H1 (cell line): Measurements from ENCODE around the gene CASZ1. TPM values are rescaled to one million over a fixed set of nuclear protein-coding genes. Genes with fewer than 3 reads are reported as not detected.

Source experiments
- BACH1 ChIP-seq: IDR thresholded peaks from 2 replicates; pipeline ENCODE4 v1.6.1; 2012; ENCODE audit warnings: low read length, improper control_type of control experiment
- CREB1 ChIP-seq: IDR thresholded peaks from 2 replicates; pipeline ENCODE4 v1.6.1; 2012; ENCODE audit warnings: inconsistent platforms
- CTBP2 ChIP-seq: IDR thresholded peaks from 2 replicates; pipeline ENCODE4 v1.7.0; 2011; ENCODE audit warnings: borderline replicate concordance, mild to moderate bottlenecking, moderate library complexity, mixed read lengths, low read length; ENCODE audit not compliant: insufficient read depth, insufficient read length
- EZH2 ChIP-seq: fragments of 200-600 bp; sonication (generic); IDR thresholded peaks from 2 replicates; pipeline ENCODE4 v1.7.1; 2012; ENCODE audit warnings: low read depth, mild to moderate bottlenecking, moderate library complexity, low read length, inconsistent platforms; ENCODE audit not compliant: severe bottlenecking
- FOSL1 ChIP-seq: IDR thresholded peaks from 2 replicates; pipeline ENCODE4 v1.6.1; 2011; ENCODE audit warnings: mild to moderate bottlenecking, low read depth, low read length, moderate library complexity; ENCODE audit not compliant: insufficient read depth
- GABPA ChIP-seq: IDR thresholded peaks from 2 replicates; pipeline ENCODE4 v1.6.1; 2011; ENCODE audit warnings: mild to moderate bottlenecking, low read length, moderate library complexity, borderline replicate concordance; ENCODE audit not compliant: insufficient read depth
- HDAC6 ChIP-seq: IDR thresholded peaks from one replicate; pipeline ENCODE4 v1.7.1; 2012; ENCODE audit warnings: low read depth, mild to moderate bottlenecking, inconsistent platforms, low read length, moderate library complexity
- JUND ChIP-seq: IDR thresholded peaks from 2 replicates; pipeline ENCODE4 v1.6.1; 2011; ENCODE audit warnings: mild to moderate bottlenecking, improper control_type of control experiment, low read length
- KDM4A ChIP-seq: IDR thresholded peaks from one replicate; pipeline ENCODE4 v1.7.1; 2012; ENCODE audit warnings: low read depth, mild to moderate bottlenecking, moderate library complexity, low read length, inconsistent platforms; ENCODE audit not compliant: severe bottlenecking
- MAFK ChIP-seq: IDR thresholded peaks from 2 replicates; pipeline ENCODE4 v1.6.1; 2012; ENCODE audit warnings: low read depth, mild to moderate bottlenecking, improper control_type of control experiment, low read length
- NANOG ChIP-seq: IDR thresholded peaks from 2 replicates; pipeline ENCODE4 v1.6.1; 2011; ENCODE audit warnings: low read length, low read depth, mild to moderate bottlenecking, inconsistent platforms; ENCODE audit not compliant: insufficient read depth, poor library complexity, severe bottlenecking
- NRF1 ChIP-seq: IDR thresholded peaks from 2 replicates; pipeline ENCODE4 v1.6.1; 2011; ENCODE audit warnings: mild to moderate bottlenecking, low read depth, low read length, improper control_type of control experiment
- PHF8 ChIP-seq: fragments of 200-600 bp; sonication (generic); conservative IDR thresholded peaks from 2 replicates; pipeline ENCODE4 v1.7.1; 2012; ENCODE audit warnings: low read depth, mild to moderate bottlenecking, inconsistent platforms, low read length, moderate library complexity
- RAD21 ChIP-seq, 2 experiments: IDR thresholded peaks in 1 of 2; conservative IDR thresholded peaks in 1 of 2; 2 replicates each; pipeline ENCODE4 v1.6.1; 2011; ENCODE audit warnings: low read depth in 2 of 2, low read length in 2 of 2, improper control_type of control experiment in 1 of 2, inconsistent platforms in 1 of 2, mild to moderate bottlenecking in 1 of 2, moderate library complexity in 1 of 2
- RFX5 ChIP-seq: IDR thresholded peaks from 2 replicates; pipeline ENCODE4 v1.6.1; 2011; ENCODE audit warnings: low read depth, low read length, improper control_type of control experiment, borderline replicate concordance
- RNF2 ChIP-seq: fragments of 200-900, 300-1000 bp; sonication (generic); IDR thresholded peaks from 2 replicates; pipeline ENCODE4 v1.7.1; 2016; ENCODE audit warnings: borderline replicate concordance, low read depth, mild to moderate bottlenecking, antibody characterized with exemption, low read length; ENCODE audit not compliant: poor library complexity, severe bottlenecking; ENCODE audit errors: missing control alignments
- SRF ChIP-seq: IDR thresholded peaks from 2 replicates; pipeline ENCODE4 v1.6.1; 2011; ENCODE audit warnings: mild to moderate bottlenecking, low read depth, low read length, moderate library complexity
- TAF7 ChIP-seq: optimal IDR thresholded peaks from 2 replicates; pipeline ENCODE3; 2011; ENCODE audit warnings: low read depth, mild to moderate bottlenecking, inconsistent platforms, low read length, moderate library complexity, borderline replicate concordance
- TBP ChIP-seq: IDR thresholded peaks from 2 replicates; pipeline ENCODE4 v1.6.1; 2011; ENCODE audit warnings: low read depth, low read length, improper control_type of control experiment
- TEAD4 ChIP-seq: IDR thresholded peaks from 2 replicates; pipeline ENCODE4 v1.6.1; 2012; ENCODE audit warnings: low read depth, low read length, inconsistent platforms, mixed read lengths
- polyA plus RNA-seq, 7 experiments: library from polyadenylated mRNA; depleted of rRNA in 3 of 7; stranded (reverse) in 5 of 7; unstranded in 2 of 7; fragments of >200 nt in 5 of 7; fragments of 200-250 nt in 2 of 7; gene quantifications; 1 replicate in 5 of 7; 2 replicates in 1 of 7; 4 replicates in 1 of 7; pipeline versions ENCODE4 v1.2.1 to v1.2.3, GENCODE V29; 2011 to 2013; ENCODE audit warnings: missing spikeins in 2 of 7, mixed read lengths in 2 of 7
- total RNA-seq: library from RNA; stranded (reverse); fragmentation: NEBNext Ultra II Directional; extraction: Animal tissue kit (Norgen Biotek cat#: 25700); gene quantifications from 2 replicates; pipeline ENCODE4 v1.2.1, GENCODE V29; 2021
- TF ChIP-seq, protein P1 (sequence below): IDR thresholded peaks from 2 replicates; pipeline ENCODE4 v1.6.1; 2011; ENCODE audit warnings: low read length, improper control_type of control experiment
- TF ChIP-seq, protein P2 (sequence below): IDR thresholded peaks from 2 replicates; pipeline ENCODE4 v1.6.1; 2011; ENCODE audit warnings: low read depth, mild to moderate bottlenecking, low read length; ENCODE audit not compliant: insufficient read depth

CASZ1 gene
- total and polyA plus RNA-seq, 2 of the 8 experiments (the other 6 are each of a cell fraction or from before 2014, with no cell fraction given), result 4.4 to 7.7 TPM

GRCh38 chr1:10835822-10836421 is 39.5 kb upstream of the CASZ1 start (continued):
- TF ChIP-seq, protein P1, sequence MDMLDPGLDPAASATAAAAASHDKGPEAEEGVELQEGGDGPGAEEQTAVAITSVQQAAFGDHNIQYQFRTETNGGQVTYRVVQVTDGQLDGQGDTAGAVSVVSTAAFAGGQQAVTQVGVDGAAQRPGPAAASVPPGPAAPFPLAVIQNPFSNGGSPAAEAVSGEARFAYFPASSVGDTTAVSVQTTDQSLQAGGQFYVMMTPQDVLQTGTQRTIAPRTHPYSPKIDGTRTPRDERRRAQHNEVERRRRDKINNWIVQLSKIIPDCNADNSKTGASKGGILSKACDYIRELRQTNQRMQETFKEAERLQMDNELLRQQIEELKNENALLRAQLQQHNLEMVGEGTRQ, result no peak
- peak; percentile 58; the same call in 1 of the 2 replicates for TF ChIP-seq TBP
- TF ChIP-seq RFX5, result no peak
- 0 out of 2 replicates have a peak, but pooled peaks have one; percentile 16 for TF ChIP-seq JUND
- no peak for TF ChIP-seq PHF8
- no peak for TF ChIP-seq NRF1
- TF ChIP-seq MAFK, result no peak
- TF ChIP-seq, protein P2, sequence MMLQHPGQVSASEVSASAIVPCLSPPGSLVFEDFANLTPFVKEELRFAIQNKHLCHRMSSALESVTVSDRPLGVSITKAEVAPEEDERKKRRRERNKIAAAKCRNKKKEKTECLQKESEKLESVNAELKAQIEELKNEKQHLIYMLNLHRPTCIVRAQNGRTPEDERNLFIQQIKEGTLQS, result no peak
- no peak for TF ChIP-seq TAF7
- TF ChIP-seq RNF2, result no peak
- TF ChIP-seq CREB1, result peak; percentile 6; the same call in 1 of the 2 replicates
- peak; percentile 62 to 66 for TF ChIP-seq RAD21 (IDR thresholded peaks at IDR 0.05 in 1 of 2, conservative IDR thresholded peaks at IDR 0.05 in 1 of 2; ENCODE audit: low read depth in 2 of 2, low read length in 2 of 2)
- no peak for TF ChIP-seq EZH2
- TF ChIP-seq TEAD4, result no peak
- TF ChIP-seq SRF, result no peak
- TF ChIP-seq BACH1, result no peak
- no peak for TF ChIP-seq CTBP2
- no peak for TF ChIP-seq GABPA
- TF ChIP-seq KDM4A, result no peak
- no peak for TF ChIP-seq HDAC6
- no peak for TF ChIP-seq FOSL1
- TF ChIP-seq NANOG, result peak; percentile 84
